HepG2 (cell line): ENCODE results near the gene RRAD.

Experiments
- CEBPZ ChIP-seq: IDR thresholded peaks from 2 replicates; pipeline ENCODE4 v1.6.1; 2012; ENCODE audit warnings: low read length, improper control_type of control experiment
- JUN ChIP-seq: sonication (generic); formaldehyde crosslinking; IDR thresholded peaks from 2 replicates; pipeline ENCODE4 v1.4.0; 2020; ENCODE audit warnings: mild to moderate bottlenecking, missing genetic modification reagents
- MATR3 ChIP-seq: sonication (generic); formaldehyde crosslinking; IDR thresholded peaks from 2 replicates; pipeline ENCODE4 v1.4.0; 2020; ENCODE audit warnings: missing genetic modification reagents
- POLR2AphosphoS2 ChIP-seq: IDR thresholded peaks from 2 replicates; pipeline ENCODE4 v1.6.1; 2011; ENCODE audit warnings: low read depth, low read length, improper control_type of control experiment
- SMARCC2 ChIP-seq: fragments of 450-650 bp; IDR thresholded peaks from 2 replicates; pipeline ENCODE4 v1.6.1; 2017; ENCODE audit warnings: antibody characterized with exemption, mild to moderate bottlenecking
- TAF15 ChIP-seq: fragments of 200-400 bp; formaldehyde crosslinking; IDR thresholded peaks from one replicate; pipeline ENCODE4 v1.6.1; 2018; ENCODE audit warnings: mild to moderate bottlenecking, low read depth, low read length; ENCODE audit not compliant: poor library complexity, severe bottlenecking
- ZBTB21 ChIP-seq: sonication (generic); formaldehyde crosslinking; IDR thresholded peaks from 2 replicates; pipeline ENCODE4 v1.4.0; 2020; ENCODE audit warnings: missing genetic modification reagents
- ZBTB26 ChIP-seq: IDR thresholded peaks from 2 replicates; pipeline ENCODE4 v1.6.1; 2016; ENCODE audit warnings: missing compliant biosample characterization, missing genetic modification reagents, borderline replicate concordance
- ZNF574 ChIP-seq: sonication (generic); formaldehyde crosslinking; IDR thresholded peaks from 2 replicates; pipeline ENCODE4 v1.4.0; 2020; ENCODE audit warnings: missing genetic modification reagents
- TF ChIP-seq, protein P1 (sequence below): sonication (generic); formaldehyde crosslinking; IDR thresholded peaks from 2 replicates; pipeline ENCODE4 v1.4.0; 2020; ENCODE audit warnings: missing genetic modification reagents

DNA sequence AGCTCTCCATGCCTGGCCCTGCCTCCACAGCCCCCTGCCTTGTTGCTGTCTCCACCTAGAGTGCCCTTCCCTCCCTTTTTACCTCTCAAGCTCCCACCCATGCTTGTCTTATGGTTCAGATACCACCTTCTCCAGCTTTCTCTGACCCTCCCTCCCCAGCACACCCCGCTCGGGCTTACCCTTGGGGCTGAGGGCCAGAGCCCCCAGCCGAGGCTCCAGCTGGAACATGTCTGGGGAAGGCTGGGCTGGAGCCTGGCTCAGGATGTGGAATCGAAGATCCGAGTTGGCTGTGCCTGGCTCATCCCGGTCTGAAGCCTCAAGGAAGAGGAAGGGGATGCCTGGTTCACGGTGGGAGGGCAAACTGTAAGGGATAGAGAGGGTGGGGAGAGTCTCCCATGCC lies 10.3 kb downstream of the RRAD start:
- no peak for TF ChIP-seq TAF15
- no peak for TF ChIP-seq CEBPZ
- no peak for TF ChIP-seq SMARCC2
- no peak for TF ChIP-seq JUN (CRISPR knock-in tag)
- TF ChIP-seq ZBTB26 (CRISPR knock-in tag): no peak
- TF ChIP-seq ZNF574 (CRISPR knock-in tag): no peak
- TF ChIP-seq ZBTB21: no peak
- TF ChIP-seq POLR2AphosphoS2: no peak
- no peak for TF ChIP-seq MATR3 (CRISPR knock-in tag)
- TF ChIP-seq, protein P1, sequence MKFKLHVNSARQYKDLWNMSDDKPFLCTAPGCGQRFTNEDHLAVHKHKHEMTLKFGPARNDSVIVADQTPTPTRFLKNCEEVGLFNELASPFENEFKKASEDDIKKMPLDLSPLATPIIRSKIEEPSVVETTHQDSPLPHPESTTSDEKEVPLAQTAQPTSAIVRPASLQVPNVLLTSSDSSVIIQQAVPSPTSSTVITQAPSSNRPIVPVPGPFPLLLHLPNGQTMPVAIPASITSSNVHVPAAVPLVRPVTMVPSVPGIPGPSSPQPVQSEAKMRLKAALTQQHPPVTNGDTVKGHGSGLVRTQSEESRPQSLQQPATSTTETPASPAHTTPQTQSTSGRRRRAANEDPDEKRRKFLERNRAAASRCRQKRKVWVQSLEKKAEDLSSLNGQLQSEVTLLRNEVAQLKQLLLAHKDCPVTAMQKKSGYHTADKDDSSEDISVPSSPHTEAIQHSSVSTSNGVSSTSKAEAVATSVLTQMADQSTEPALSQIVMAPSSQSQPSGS: no peak
